ENCODE measurements around the gene PKDREJ. TPM values are rescaled to one million over a fixed set of nuclear protein-coding genes. Genes with fewer than 3 reads are reported as not detected.
"Not testable (repeated sequence)": the region's sequence is repeated elsewhere in the genome, so short reads cannot be mapped to it uniquely, and the experiment has no call there.

PKDREJ gene, protein sequence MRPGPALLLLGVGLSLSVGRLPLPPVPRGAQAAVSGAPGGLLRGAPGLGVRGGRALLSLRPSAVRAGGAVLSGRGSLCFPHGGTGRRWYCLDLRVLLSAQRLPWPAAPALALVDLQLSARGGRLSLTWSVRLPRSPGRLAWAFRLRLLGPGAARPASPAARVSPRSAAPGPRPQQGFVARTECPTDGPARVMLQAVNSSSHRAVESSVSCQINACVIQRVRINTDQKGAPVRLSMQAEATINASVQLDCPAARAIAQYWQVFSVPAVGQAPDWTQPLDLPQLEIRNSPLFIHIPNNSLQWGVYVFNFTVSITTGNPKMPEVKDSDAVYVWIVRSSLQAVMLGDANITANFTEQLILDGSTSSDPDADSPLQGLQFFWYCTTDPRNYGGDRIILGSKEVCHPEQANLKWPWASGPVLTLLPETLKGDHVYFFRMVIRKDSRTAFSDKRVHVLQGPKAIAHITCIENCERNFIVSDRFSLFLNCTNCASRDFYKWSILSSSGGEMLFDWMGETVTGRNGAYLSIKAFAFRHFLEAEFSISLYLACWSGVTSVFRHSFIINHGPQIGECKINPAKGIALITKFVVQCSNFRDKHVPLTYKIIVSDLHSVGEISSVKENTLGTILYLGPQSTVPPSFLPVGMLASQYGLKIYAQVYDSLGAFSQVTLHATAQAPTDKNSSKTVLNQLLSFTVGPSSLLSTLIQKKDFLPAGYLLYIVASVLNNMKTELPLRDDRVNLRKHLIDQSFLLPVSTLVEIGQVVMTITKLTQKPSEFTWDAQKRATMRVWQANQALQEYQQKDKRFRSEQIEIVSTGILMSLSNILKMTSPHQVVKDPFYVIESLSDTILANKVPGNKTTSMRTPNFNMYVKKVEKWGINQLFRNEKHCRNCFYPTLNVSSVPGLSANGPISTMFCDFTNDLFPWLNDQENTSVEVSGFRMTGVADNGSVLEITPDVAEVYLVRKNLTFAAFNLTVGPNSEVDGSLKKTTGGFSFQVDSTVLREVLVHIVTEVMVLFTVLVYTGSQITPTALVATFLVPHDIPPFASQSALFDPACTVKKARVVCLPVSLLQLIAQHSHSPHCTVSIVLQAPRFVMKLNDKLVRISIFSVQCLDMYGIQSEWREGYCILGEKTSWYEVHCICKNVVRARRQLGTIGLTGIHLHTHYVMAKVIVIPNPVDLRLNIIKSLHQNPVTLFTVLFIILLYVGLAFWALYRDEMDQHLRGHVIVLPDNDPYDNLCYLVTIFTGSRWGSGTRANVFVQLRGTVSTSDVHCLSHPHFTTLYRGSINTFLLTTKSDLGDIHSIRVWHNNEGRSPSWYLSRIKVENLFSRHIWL (N-terminal part only)
- total RNA-seq (2021) = 0.02 to 0.07 TPM in 2 of 3 replicates, not detected in the other
- percentile 6 among the genes with signal in this experiment for Bru-seq, nascent RNA
- long read RNA-seq, experiment 1 = 0 reads
- long read RNA-seq, experiment 2 = 0 reads
- long read RNA-seq, experiment 3 = 0 reads

DNA sequence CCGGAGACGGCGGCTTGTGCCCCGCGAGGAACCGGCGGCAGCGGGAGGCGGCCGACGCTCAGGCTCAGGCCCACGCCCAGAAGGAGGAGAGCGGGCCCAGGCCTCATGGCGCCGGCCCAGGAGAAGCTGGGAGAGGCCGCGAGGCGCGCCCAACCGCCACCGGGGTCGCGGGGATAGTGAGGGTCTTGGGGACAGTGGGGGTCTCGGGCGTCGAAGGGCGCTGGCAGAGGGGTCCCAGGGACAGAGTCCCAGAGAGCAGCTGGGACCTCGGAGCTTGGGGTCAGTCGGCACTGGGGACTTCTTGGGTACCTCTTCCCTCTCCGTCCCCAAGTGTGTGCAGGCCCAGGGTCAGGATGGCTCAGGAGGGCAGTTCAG, at the start of gene PKDREJ:
PKDREJ (minus strand) TSS at position 128 of the 375 bp plus-strand sequence; CDS start at position 107, 21 bp downstream.
- peaks cover 32% of the 10 kb centered on the region for H3K9me3 Mint-ChIP-seq
- peaks cover 6% of the 10 kb centered on the region for H3K4me1 Mint-ChIP-seq
- POLR2A ChIA-PET = interaction anchor here (0.6 to 1.3 kb wide), 2 partner anchors 14 to 1074 kb away, joined by 3 to 4 read pairs; partner anchors contain the start of gene CDPF1
- CTCF ChIA-PET = interaction anchor here (0.5 to 2.8 kb wide), 6 partner anchors 14 to 300 kb away, joined by 3 to 25 read pairs (median 4); partner anchors contain the start of gene CDPF1
- no peak within 1 kb of the TSS for H3K27ac Mint-ChIP-seq
- TF ChIP-seq, protein P1, sequence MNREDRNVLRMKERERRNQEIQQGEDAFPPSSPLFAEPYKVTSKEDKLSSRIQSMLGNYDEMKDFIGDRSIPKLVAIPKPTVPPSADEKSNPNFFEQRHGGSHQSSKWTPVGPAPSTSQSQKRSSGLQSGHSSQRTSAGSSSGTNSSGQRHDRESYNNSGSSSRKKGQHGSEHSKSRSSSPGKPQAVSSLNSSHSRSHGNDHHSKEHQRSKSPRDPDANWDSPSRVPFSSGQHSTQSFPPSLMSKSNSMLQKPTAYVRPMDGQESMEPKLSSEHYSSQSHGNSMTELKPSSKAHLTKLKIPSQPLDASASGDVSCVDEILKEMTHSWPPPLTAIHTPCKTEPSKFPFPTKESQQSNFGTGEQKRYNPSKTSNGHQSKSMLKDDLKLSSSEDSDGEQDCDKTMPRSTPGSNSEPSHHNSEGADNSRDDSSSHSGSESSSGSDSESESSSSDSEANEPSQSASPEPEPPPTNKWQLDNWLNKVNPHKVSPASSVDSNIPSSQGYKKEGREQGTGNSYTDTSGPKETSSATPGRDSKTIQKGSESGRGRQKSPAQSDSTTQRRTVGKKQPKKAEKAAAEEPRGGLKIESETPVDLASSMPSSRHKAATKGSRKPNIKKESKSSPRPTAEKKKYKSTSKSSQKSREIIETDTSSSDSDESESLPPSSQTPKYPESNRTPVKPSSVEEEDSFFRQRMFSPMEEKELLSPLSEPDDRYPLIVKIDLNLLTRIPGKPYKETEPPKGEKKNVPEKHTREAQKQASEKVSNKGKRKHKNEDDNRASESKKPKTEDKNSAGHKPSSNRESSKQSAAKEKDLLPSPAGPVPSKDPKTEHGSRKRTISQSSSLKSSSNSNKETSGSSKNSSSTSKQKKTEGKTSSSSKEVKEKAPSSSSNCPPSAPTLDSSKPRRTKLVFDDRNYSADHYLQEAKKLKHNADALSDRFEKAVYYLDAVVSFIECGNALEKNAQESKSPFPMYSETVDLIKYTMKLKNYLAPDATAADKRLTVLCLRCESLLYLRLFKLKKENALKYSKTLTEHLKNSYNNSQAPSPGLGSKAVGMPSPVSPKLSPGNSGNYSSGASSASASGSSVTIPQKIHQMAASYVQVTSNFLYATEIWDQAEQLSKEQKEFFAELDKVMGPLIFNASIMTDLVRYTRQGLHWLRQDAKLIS (CRISPR knock-in tag; IDR thresholded peaks at IDR 0.05; ENCODE audit: borderline replicate concordance) = 0 out of 2 replicates have a peak, but pooled peaks have one; percentile 35
- no peak for TF ChIP-seq ZNF263 (CRISPR knock-in tag; IDR thresholded peaks at IDR 0.05; ENCODE audit: low read depth)
- TF ChIP-seq IRF1 (CRISPR knock-in tag; IDR thresholded peaks at IDR 0.05) = no peak
- 0 out of 2 replicates have a peak, but pooled peaks have one; percentile 29 for TF ChIP-seq SMAD4 (CRISPR knock-in tag; IDR thresholded peaks at IDR 0.05)
- peaks cover 32% of the 10 kb centered on the region for H3K36me3 Mint-ChIP-seq
- DNase-seq (ENCODE audit: low spot score) = no peak
- ATAC-seq = no peak; the same call in 1 of the 2 replicates
- H3K4me3 Mint-ChIP-seq = peak within 1 kb of the TSS; percentile 60
- H3K27me3 Mint-ChIP-seq (ENCODE audit: low read depth) = peaks cover 90% of the 10 kb centered on the region

- not testable (repeated sequence) for H3K9me3 Mint-ChIP-seq; DNase-seq (ENCODE audit: low spot score); ATAC-seq; H3K4me1 Mint-ChIP-seq; H3K27me3 Mint-ChIP-seq (ENCODE audit: low read depth); H3K27ac Mint-ChIP-seq; H3K4me3 Mint-ChIP-seq
- peaks cover 44% of the 10 kb centered on the region for H3K36me3 Mint-ChIP-seq
- POLR2A ChIA-PET = interaction anchor here (0.7 kb wide), 1 partner anchor 1427 kb away, joined by 6 read pairs; no protein-coding TSS in a partner anchor
- CTCF ChIA-PET = interaction anchor here (0.7 to 3.2 kb wide), 7 partner anchors 13 to 347 kb away, joined by 3 to 10 read pairs (median 4); partner anchors contain the start of gene GTSE1
- 0 out of 2 replicates have a peak, but pooled peaks have one; percentile 19 for TF ChIP-seq ZNF121 (CRISPR knock-in tag; IDR thresholded peaks at IDR 0.05)
Observed at GRCh38 chr22:46312848-46313247, 49.7 kb upstream of the PKDREJ start.

GRCh38 chr22:46312056-46312455, 48.9 kb upstream of the PKDREJ start:
- H3K27me3 Mint-ChIP-seq (ENCODE audit: low read depth) = no peaks in the 10 kb centered on the region
- no peak overlapping the region; the same call in 1 of the 2 replicates for H3K27ac Mint-ChIP-seq
- ChIA-PET CTCF (interaction anchor here (1.5 to 3.2 kb wide), 2 partner anchors 16 to 190 kb away, joined by 4 to 10 read pairs; partner anchors contain the start of gene GTSE1), POLR2A (no interaction called here)
- ATAC-seq (no peak), DNase-seq (ENCODE audit: low spot score) (no peak)
- no peak for TF ChIP-seq EMX1 (CRISPR knock-in tag; IDR thresholded peaks at IDR 0.05)
- TF ChIP-seq TEAD1 (CRISPR knock-in tag; IDR thresholded peaks at IDR 0.05) = no peak
- TF ChIP-seq NFATC4 (CRISPR knock-in tag; IDR thresholded peaks at IDR 0.05) = no peak
- TF ChIP-seq, protein P2, sequence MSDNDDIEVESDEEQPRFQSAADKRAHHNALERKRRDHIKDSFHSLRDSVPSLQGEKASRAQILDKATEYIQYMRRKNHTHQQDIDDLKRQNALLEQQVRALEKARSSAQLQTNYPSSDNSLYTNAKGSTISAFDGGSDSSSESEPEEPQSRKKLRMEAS (CRISPR knock-in tag; IDR thresholded peaks at IDR 0.05) = no peak
- TF ChIP-seq NR3C1 (CRISPR knock-in tag; conservative IDR thresholded peaks at IDR 0.05; ENCODE audit: low read depth) = no peak
- TF ChIP-seq GTF2I (CRISPR knock-in tag; conservative IDR thresholded peaks at IDR 0.05) = no peak
- TF ChIP-seq ZNF281 (CRISPR knock-in tag; IDR thresholded peaks at IDR 0.05) = no peak
- no peak for TF ChIP-seq ATF2 (CRISPR knock-in tag; IDR thresholded peaks at IDR 0.05; ENCODE audit: borderline replicate concordance, low read depth)
- no peak for TF ChIP-seq ZNF671 (CRISPR knock-in tag; IDR thresholded peaks at IDR 0.05)
- H3K4me3 Mint-ChIP-seq = no peak overlapping the region
- H3K4me1 Mint-ChIP-seq = no peaks in the 10 kb centered on the region
- peaks cover 37% of the 10 kb centered on the region for H3K36me3 Mint-ChIP-seq
- no peaks in the 10 kb centered on the region for H3K9me3 Mint-ChIP-seq
